NCI-H2196 (cell line): ENCODE results near the gene KNSTRN.

Experiments used
- DNase-seq: peaks from one replicate; lab custom pipeline; 2025; ENCODE audit not compliant: unreplicated experiment; lab: John Stamatoyannopoulos, UW

The KNSTRN gene

DNA sequence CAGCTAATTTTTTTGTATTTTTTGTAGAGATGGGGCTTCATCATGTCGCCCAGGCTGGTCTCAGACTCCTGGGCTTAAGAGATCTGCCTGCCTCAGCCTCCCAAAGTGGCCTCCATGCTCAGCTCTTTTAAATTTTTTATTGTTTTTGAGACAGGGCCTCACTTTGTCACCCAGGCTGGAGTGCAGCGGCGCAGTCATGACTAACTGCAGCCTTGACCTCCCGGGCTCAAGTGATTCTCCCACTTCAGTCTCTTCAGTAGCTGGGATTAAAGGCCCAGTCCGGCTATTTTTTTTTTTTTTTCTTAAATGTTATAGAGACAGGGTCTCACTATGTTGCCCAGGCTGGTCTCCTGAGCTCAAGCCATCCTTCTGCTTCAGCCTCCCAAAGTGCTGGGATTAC is 43.2 kb downstream of the KNSTRN start:
- no peak for DNase-seq

DNA sequence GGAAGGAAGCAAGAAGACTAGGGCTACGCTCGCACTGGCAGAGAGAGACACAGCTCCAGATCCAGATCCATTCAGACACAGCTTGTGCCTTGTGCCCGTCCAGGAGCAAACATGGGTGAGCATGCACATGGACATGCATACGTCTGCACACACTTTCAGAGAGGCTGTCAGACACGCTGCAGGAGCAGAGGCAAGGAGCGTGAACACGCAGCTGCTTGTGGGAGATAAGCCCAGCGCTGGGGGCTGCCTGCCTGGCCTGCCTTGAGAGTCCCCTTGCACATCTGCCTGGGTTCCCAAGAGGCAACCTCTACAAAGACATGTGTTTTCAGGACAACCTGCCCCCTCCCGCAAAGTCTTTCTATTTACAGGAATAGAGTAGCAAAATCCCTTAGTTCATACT is 44.7 kb downstream of the KNSTRN start:
- DNase-seq, result no peak

- no peak for DNase-seq
Measured at GRCh38 chr15:40428185-40428584, 45.7 kb downstream of the KNSTRN start.

DNA sequence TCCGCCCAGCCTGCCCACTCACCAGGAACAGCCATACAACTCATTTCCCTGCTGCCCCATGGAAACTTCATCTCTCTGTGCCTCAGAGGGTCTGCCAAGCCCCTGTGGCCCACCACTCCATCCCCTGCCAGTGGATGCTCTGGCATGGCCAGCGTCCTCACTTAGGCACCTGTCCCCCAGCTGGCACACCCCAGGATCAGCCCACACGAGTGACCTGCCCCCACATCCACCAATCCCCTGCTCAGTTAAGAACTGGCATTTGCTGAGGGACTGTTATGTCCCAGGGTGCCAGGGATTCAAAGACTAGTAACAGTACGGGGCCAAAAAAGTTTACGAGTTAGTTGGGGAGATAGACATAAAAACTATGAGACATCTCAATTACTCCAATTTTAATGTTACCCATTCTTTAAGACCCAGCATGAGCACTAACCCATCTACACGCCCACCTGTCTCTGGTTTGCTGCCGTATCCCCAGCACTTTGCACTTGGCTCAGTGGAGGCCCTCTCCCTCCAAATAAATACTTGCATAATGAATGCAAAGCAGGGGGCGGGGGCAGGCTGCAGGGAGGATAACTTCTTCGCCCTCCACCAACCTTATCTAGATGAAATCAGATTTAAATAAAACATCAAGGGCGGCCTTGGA is 46.7 kb downstream of the KNSTRN start:
- DNase-seq, result no peak

DNA sequence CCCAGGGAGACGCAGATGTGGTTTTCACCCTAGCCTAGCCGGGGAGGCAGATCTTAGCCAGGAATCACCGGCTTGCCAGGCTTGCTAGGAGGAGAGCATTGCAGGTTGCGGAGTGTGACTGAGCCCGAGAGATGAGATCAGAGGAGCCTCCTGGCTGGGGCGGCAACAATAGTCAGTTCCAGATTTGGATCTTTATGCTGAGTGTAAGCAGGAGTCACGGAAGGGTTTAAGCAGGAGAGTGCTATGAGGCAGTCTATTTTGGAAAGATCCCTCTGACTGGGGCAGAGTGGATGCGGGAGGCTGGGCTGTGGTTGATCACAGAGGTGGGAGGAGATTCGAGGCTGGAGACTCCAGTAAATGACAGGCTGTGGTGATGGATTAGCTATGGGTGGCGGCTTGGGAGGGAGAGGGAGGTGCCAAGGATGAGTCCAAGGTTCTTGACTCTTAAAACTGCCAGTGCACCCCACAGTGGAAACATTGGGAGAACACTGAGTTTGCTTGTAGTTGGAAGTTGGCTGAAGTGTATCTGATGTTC is 47.8 kb downstream of the KNSTRN start:
- no peak for DNase-seq

DNA sequence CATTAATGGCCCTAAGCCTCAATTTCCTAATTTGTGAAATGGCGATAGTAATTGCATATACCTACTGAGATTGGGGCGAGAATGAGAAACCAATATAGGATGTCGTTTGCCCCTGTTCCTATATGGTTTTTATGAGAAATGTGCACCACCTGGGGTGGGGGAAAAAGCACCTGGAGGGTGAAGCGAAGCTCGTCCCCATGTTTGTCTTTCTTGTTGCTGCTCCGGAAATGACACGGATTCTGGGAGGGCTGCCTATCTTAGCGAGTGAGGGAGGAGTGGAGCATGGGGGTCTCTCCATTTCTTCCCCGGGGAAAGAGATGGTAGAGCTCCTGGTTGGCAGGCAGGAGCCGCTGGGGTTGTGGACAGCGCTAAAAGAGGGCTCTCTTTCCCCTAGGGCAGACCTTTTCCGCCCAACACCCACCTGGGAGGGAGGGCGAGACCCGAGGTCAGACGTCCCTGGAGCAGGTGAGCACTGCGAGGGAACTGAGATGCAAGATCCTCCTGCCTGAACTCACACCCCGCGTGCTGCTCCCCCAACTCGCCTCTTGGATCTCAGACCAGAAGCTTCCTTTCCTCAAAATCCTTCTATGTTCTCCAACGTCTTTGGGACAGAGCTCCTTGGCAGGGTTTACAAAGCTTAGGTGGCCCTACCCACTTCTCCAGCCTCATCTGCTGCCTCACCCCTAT is 52.6 kb downstream of the KNSTRN start:
- DNase-seq, result no peak

DNA sequence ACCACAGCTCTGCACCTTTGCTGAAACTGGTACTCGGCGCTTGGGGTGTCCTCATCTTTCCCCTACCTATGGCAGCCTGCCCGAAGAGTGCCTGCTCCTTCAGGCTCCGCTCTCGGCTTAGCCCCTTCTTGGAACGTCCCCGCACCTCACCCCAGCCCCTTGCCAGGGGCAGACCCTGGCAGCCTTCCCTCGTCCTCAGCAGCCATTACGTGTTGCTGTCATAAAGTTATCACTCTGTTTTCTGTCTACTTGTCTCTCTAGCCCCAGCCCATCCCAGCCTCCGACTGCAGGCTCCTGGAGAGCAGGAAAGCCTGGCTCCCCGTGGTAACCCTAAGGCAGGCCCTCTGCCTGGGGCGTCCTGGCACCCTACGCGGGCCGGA is 53.2 kb downstream of the KNSTRN start:
- no peak for DNase-seq

DNA sequence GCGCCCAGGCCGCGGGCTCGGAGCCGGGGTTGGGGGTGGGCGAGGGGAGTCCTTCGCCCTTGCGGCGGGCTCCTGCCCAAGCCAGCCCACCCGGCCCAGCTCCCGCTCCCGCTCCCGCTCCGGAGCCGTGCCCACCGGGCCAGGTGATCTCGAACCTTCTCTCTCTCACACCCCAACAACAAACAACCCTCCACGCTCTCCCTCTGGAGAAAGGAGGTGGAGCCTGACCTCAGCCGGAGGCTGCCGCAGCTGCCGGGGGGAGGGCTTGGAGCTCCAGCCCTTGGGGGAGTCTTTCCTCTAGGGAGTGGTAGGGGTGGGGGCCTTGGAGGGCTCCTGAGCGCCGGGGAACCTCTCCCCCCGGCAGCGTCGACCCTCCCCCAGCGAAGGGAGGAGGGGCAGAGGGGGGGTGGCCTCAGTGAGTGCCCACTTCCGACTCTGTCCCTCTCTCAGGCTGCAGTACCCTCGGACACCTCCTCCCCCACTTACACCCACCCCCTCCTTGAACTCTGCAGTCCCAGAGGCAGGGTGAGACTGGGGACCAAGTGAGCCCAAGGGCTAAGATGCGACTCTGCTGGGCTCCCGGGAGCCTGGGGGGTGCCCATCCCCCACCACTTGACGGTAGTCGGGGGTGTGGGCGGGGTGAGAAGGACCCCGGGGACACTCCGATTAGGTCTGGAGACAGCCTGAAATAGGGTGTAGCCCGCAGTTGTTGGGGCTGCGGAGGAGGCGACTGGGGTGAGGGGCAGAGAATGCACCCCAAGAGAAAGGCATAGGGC is 53.8 kb downstream of the KNSTRN start:
- no peak for DNase-seq

DNA sequence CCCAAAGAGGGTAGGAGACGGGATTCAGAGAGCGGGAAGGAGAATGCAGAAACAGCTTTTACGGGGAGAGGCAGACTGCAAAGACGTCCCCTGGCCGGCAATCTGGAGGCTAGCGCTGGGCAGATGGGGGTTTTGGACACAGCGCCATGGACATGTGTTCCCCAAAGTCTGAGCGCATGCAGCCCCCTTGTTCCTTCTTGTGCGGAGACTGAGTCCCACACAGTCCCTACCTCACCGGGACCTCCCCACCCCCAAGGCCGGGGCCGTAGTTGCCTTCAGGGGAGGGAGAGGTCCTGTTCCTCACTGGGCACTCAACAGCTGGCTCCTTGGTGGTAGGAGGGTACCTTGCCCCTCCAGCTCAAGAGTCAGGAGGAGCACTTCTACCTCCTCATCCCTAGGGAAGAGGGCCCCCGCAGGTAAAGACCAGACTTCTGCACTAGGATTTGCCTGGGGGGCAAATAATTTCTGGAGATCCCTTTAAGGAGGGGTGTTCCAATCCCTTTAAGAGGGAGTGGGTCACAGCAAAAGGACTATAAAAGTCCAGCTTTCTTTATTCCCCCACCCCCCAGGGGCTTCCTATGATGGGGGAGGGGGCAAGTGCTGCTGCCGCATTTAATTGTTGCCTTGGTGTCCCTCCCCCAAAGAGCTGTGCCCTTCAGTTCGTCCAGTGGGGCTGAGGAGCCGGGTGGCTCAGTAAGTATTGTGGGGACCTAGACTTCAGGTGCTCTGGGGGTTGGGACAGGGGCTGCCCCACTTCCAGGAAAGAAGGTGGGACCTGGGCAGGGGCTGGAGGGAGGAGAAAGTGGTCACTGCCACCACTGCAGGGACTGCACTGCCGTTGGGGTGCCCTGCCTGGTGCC is 54.6 kb downstream of the KNSTRN start:
- DNase-seq, result no peak

DNA sequence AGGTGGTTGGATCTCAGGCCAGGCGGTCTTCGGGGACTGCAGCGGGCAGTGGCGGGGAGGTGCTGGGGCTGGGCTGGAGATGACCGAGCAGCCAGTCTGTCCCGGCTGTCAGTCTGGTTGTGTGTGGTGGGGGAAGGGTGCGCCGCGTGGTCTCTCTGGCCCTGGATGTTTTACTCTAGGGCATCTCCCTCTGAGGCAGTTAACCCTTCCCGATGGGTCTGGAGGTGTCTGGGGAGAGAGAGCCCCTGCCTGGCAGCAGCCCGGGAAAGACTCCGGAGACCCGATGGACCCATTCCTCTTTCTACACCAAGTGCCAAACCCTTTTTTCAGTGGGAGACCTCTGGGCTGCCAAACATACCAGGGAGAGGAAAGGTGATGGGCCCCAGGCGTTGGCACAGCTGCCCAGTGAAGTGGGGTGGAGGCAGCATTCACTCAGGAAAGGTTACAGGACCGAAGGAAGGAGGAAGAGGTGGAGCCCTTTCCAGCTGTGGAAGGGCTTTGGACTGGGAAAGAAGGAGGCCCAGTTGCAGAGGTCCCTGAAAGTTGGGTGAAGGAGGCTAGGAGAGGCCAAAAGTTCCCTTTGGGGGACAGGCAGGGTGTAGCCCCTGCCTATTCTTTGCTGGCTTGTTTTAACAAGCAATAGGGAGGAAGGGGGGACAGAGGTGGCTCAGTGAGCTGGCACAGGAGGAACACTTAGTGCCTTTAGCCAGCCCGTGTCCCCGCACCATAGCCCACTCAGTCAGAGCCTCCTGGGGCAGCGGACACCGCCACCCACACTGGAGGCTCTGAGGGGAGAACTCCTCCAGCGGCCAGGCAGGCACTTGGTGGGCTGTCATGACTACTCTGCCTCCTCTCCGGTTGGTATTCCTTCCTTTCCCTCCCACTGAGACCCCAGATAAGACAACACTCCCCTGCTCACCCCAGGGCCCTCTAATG is 55.5 kb downstream of the KNSTRN start:
- DNase-seq, result no peak

DNA sequence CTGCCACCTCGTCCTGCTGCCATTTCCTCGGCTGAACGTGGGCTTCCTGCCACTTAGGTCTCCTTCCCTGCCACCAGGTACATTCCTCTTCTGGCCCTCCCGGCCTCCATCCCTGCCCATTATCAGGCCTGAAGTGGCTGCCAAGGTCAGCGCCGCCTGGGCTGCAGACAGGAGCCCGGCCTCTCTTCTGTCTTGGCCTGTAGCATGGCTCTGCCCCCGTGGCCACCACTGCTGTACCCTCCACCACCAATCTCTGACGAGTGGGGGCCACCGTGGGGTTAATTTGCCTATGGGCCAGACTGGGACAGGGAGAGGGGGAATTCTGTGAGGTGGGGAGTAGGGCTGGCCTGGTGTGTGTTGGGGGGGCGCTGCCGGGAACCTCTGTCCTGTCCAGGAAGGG is 56.2 kb downstream of the KNSTRN start:
- no peak for DNase-seq

- DNase-seq, result no peak
Measured at GRCh38 chr15:40439461-40439959, 57.0 kb downstream of the KNSTRN start.

- no peak for DNase-seq
Measured at GRCh38 chr15:40439960-40440742, 57.6 kb downstream of the KNSTRN start.

- DNase-seq, result peak; percentile 78
Measured at GRCh38 chr15:40440743-40441564, 58.4 kb downstream of the KNSTRN start, which contains the start of gene BAHD1. BAHD1 (plus strand) TSS chr15:40440953; CDS start chr15:40458465, 17,512 bp downstream.

DNA sequence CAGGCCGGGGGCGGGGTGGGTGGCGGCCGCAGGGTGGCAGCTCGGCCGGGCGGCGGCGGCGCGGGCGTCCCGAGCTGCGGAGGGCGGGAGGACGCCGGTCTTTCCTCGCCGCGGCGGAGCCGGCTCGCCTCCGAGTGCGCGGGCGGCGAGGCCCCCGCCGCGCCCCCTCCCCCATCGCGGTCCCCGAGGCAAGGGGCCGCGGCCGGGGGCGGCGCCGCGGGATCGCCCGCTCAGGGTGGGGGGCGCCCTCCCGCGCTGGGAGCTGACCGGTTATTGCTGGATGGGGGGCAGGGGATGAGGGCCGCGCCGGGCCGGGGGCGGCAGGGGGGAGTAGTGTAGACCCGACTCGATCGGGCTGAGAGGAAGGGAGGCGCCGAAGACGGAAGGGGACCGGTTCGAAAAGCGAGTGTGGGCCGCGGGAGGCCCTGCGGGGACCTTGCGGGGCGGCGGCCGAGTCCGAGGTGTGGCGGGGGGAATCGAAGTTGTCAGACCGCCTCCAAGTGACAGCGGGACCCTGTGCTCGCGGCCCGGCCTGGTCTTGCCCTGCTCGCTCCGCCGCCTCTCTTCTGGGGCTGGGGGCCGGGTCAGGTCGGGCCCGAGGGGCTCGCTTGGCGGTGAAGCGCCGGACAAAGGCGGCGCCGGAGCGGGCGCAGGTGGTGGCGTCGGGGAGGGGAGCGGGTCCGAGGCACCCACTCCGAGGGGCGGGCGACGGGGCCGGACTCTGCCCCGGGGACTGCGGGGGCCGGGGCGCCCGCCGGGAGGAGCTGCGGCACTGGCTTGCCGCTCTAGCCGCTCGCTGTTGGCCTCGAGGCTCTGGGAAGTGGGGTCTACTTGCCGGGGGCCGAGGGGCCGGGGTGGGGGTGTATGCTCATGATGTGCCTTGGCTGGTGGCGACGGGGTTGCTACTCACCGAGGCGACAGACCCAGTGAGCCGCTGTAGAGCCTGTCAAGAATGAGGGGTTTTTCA is 59.3 kb downstream of the KNSTRN start:
- DNase-seq, result no peak

DNA sequence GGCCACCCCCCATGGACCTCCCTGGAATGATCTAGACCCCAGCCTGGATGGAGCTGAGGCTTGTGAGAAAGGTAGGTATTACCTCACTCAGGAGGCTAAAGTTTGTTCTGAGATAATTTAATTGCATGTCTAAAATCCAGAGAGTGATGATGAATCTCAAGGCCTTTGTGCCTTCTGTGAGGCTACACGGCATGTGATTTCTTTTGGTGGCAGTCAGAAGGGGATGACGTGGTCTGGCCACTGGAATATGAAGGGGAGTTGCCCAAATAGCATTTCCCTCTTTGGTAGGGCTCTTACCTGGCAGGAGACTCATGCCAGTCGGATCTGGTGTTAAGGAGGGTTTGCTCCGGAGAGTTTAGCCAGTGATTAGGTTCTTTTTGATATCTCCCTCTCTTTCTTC is 60.7 kb downstream of the KNSTRN start:
- no peak for DNase-seq

GRCh38 chr15:40443846-40444245 is 61.3 kb downstream of the KNSTRN start:
- DNase-seq, result no peak
